GM12892 (cell line): ENCODE measurements around the gene DOCK8.

Experiments
- POLR2A ChIP-seq: IDR thresholded peaks from 2 replicates; pipeline ENCODE4 v1.6.1; 2011; ENCODE audit warnings: low read depth, low read length, control low read depth
- TAF1 ChIP-seq: IDR thresholded peaks from 2 replicates; pipeline ENCODE4 v1.6.1; 2011; ENCODE audit warnings: low read depth, mild to moderate bottlenecking, control low read depth, low read length, borderline replicate concordance

DNA sequence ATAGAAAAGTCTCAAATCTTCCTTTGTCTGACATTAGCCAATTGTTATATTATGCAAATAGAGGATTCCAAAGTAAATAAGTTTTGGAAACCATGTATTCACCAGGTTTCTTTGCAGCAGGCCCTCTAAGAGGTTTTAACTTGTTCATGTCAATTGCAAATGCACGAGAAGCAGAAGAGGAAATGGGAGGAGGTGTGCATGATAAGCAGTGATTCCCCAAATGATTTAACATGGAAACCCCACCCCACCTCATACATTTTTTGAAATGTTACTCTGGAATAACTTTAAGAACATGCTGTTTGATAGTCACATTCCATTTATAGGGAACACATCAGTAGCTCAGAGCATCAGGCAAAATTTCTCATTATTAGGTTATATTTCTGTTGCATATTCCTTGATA, 190.7 kb downstream of the DOCK8 start:
- TF ChIP-seq POLR2A (no peak), TAF1 (no peak)
